HCT116 (cell line): ENCODE measurements around the gene FOS. TPM values are rescaled to one million over a fixed set of nuclear protein-coding genes. Genes with fewer than 3 reads are reported as not detected.

Experiments used
- ATAC-seq: fragments of 200-7000 bp; cut with Tn5 transposase; 2 replicates; pipeline ENCODE4 v1.9.1; 2020; ENCODE audit warnings: mild to moderate bottlenecking, moderate library complexity
- BruUV-seq: library from RNA; stranded (reverse); fragments of 400-500 nt; replicated peaks from 2 replicates; lab custom pipeline; 2021; lab: Mats Ljungman, UMichigan
- CTCF ChIA-PET: fragments of 300-600 bp; sonication (Branson Sonifier 250); formaldehyde crosslinking; loops from one replicate; lab custom pipeline; 2021; ENCODE audit warnings: antibody characterized with exemption; lab: Charles Lee
- POLR2A ChIA-PET: fragments of 300-600, 350-600 bp; sonication (Branson Sonifier 250); formaldehyde crosslinking; loops from one replicate; lab custom pipeline; 2021; ENCODE audit warnings: antibody characterized with exemption; lab: Charles Lee
- RAD21 ChIA-PET, 2 experiments: fragments of 300-600 bp; sonication (Branson Sonifier 250); formaldehyde crosslinking; loops; one replicate each; lab custom pipeline; 2023; ENCODE audit warnings: low total read pairs in 2 of 2; ENCODE audit not compliant: uncharacterized antibody in 2 of 2, unreplicated experiment in 2 of 2, low non-redundant PET in 1 of 2; lab: Charles Lee
- DNase-seq: peaks from one replicate; pipeline ENCODE4 v3.0.0-alpha.2; 2010; ENCODE audit warnings: low read depth, low spot score
- H2AFZ ChIP-seq: fragments of 200-600 bp; shearing (Covaris generic), sonication (generic); 2 replicates; pipeline ENCODE4 v1.6.1; 2017; ENCODE audit warnings: low read depth, mixed run types, mixed read lengths, antibody characterized with exemption, low read length; ENCODE audit not compliant: poor library complexity, severe bottlenecking
- H3K27ac ChIP-seq: 2 replicates; pipeline ENCODE4 v1.5.1; 2012; ENCODE audit warnings: low read depth, low read length
- H3K27me3 ChIP-seq: fragments of 200-600 bp; sonication (generic); 2 replicates; pipeline ENCODE4 v1.6.1; 2016; ENCODE audit warnings: mixed run types, low read length, mixed read lengths; ENCODE audit not compliant: insufficient read depth
- H3K36me3 ChIP-seq, 2 experiments: fragments of 200-500 bp in 1 of 2; fragments of 200-600 bp in 1 of 2; sonication (Bioruptor generic) in 1 of 2; sonication (generic) in 1 of 2; 2 replicates each; pipeline versions ENCODE4 v1.5.1 to v1.6.1; 2014 to 2016; ENCODE audit warnings: low read length in 2 of 2, inconsistent platforms in 1 of 2, mixed read lengths in 1 of 2, mixed run types in 1 of 2; ENCODE audit not compliant: insufficient read depth in 2 of 2, control insufficient read depth in 1 of 2
- H3K4me1 ChIP-seq, 2 experiments: fragments of 200-600 bp in 1 of 2; sonication (generic) in 1 of 2; 2 replicates each; pipeline versions ENCODE4 v1.5.1 to v1.6.1; 2012 to 2017; ENCODE audit warnings: low read length in 2 of 2, inconsistent platforms in 1 of 2, mild to moderate bottlenecking in 1 of 2, mixed read lengths in 1 of 2, mixed run types in 1 of 2, moderate library complexity in 1 of 2; ENCODE audit not compliant: insufficient read depth in 2 of 2, control insufficient read depth in 1 of 2
- H3K4me2 ChIP-seq: fragments of 200-600 bp; sonication (generic); 2 replicates; pipeline ENCODE4 v1.6.1; 2017; ENCODE audit warnings: mixed run types, low read length, mixed read lengths
- H3K4me3 ChIP-seq, 2 experiments: fragments of 200-600 bp in 1 of 2; sonication (generic) in 1 of 2; replicated peaks in 1 of 2; 2 replicates each; pipeline ENCODE4 v1.5.1; 2011 to 2016; ENCODE audit warnings: low read length in 2 of 2, control low read depth in 1 of 2, low read depth in 1 of 2, mild to moderate bottlenecking in 1 of 2, mixed read lengths in 1 of 2, mixed run types in 1 of 2
- H3K79me2 ChIP-seq: fragments of 200-600 bp; sonication (generic); 2 replicates; pipeline ENCODE4 v1.6.1; 2017; ENCODE audit warnings: mild to moderate bottlenecking, mixed run types, low read length, moderate library complexity, mixed read lengths; ENCODE audit not compliant: insufficient read depth
- H3K9ac ChIP-seq: fragments of 200-600 bp; sonication (generic); 2 replicates; pipeline ENCODE4 v1.6.1; 2016; ENCODE audit warnings: low read length, mixed read lengths
- H3K9me2 ChIP-seq: fragments of 200-600 bp; sonication (generic), shearing (Covaris generic); 2 replicates; pipeline ENCODE4 v1.6.1; 2017; ENCODE audit warnings: mixed run types, mild to moderate bottlenecking, moderate library complexity; ENCODE audit not compliant: insufficient read depth
- H3K9me3 ChIP-seq, 2 experiments: fragments of 200-500 bp in 1 of 2; fragments of 200-600 bp in 1 of 2; sonication (Bioruptor generic) in 1 of 2; sonication (generic) in 1 of 2; 2 replicates each; pipeline ENCODE4 v1.6.1; 2014 to 2017; ENCODE audit warnings: low read length in 2 of 2, mixed read lengths in 2 of 2, inconsistent platforms in 1 of 2, low read depth in 1 of 2, mild to moderate bottlenecking in 1 of 2, mixed run types in 1 of 2, moderate library complexity in 1 of 2; ENCODE audit not compliant: control insufficient read depth in 1 of 2, insufficient read depth in 1 of 2
- H4K20me1 ChIP-seq: fragments of 200-600 bp; sonication (generic), shearing (Covaris generic); 2 replicates; pipeline ENCODE4 v1.6.1; 2017; ENCODE audit warnings: mixed run types, mild to moderate bottlenecking, moderate library complexity; ENCODE audit not compliant: insufficient read depth
- CBX3 ChIP-seq: IDR thresholded peaks from 2 replicates; pipeline ENCODE4 v1.6.1; 2012; ENCODE audit warnings: low read depth
- CEBPB ChIP-seq: IDR thresholded peaks from 2 replicates; pipeline ENCODE4 v1.6.1; 2012; ENCODE audit warnings: low read depth
- CTCF ChIP-seq, 3 experiments: fragments of 200-600 bp in 1 of 3; sonication (generic) in 1 of 3; IDR thresholded peaks in 2 of 3; conservative IDR thresholded peaks in 1 of 3; 2 replicates each; pipeline ENCODE4 v1.5.1; 2012 to 2017; ENCODE audit warnings: low read depth in 2 of 3, low read length in 2 of 3, antibody characterized with exemption in 1 of 3, borderline replicate concordance in 1 of 3, control low read depth in 1 of 3, mild to moderate bottlenecking in 1 of 3, mixed read lengths in 1 of 3, mixed run types in 1 of 3, moderate library complexity in 1 of 3; ENCODE audit not compliant: insufficient read depth in 1 of 3
- ELF1 ChIP-seq: IDR thresholded peaks from 2 replicates; pipeline ENCODE4 v1.6.1; 2012; ENCODE audit warnings: low read depth, borderline replicate concordance
- EZH2 ChIP-seq: fragments of 200-600 bp; sonication (generic); IDR thresholded peaks from 2 replicates; pipeline ENCODE4 v1.6.1; 2017; ENCODE audit warnings: antibody characterized with exemption, mixed run types
- EZH2phosphoT487 ChIP-seq: fragments of 200-600 bp; IDR thresholded peaks from 2 replicates; pipeline ENCODE4 v1.6.1; 2018; ENCODE audit warnings: antibody characterized with exemption, borderline replicate concordance
- FOSL1 ChIP-seq: IDR thresholded peaks from 2 replicates; pipeline ENCODE4 v1.6.1; 2012; ENCODE audit warnings: low read depth
- JUND ChIP-seq: IDR thresholded peaks from 2 replicates; pipeline ENCODE4 v1.6.1; 2012
- POLR2A ChIP-seq: IDR thresholded peaks from 2 replicates; pipeline ENCODE4 v1.7.0; 2011; ENCODE audit warnings: borderline replicate concordance; ENCODE audit not compliant: insufficient read depth, insufficient read length; ENCODE audit errors: extremely low read depth
- RAD21 ChIP-seq: IDR thresholded peaks from 2 replicates; pipeline ENCODE4 v1.6.1; 2012; ENCODE audit warnings: low read depth, mild to moderate bottlenecking
- SIN3A ChIP-seq: IDR thresholded peaks from 2 replicates; pipeline ENCODE4 v1.6.1; 2012; ENCODE audit warnings: low read depth
- SRF ChIP-seq: IDR thresholded peaks from 2 replicates; pipeline ENCODE4 v1.6.1; 2012; ENCODE audit warnings: low read depth
- TCF7L2 ChIP-seq: IDR thresholded peaks from 2 replicates; pipeline ENCODE4 v1.7.0; 2011; ENCODE audit warnings: borderline replicate concordance, inconsistent platforms; ENCODE audit not compliant: insufficient read depth, insufficient read length; ENCODE audit errors: extremely low read depth
- ZNF274 ChIP-seq: fragments of 200-500 bp; sonication (Bioruptor generic); IDR thresholded peaks from 2 replicates; pipeline ENCODE4 v1.6.1; 2014; ENCODE audit warnings: mild to moderate bottlenecking, low read depth, low read length, inconsistent platforms
- intact Hi-C: fragments of 100-400 bp; cut with micrococcal nuclease; formaldehyde crosslinking; loops from 2 replicates; pipeline ENCODE4 v1.10.0; 2022
- total RNA-seq: library from RNA; stranded (reverse); gene quantifications from one replicate; pipeline ENCODE4 v1.2.1, GENCODE V29; 2021; ENCODE audit not compliant: unreplicated experiment
- TF ChIP-seq, protein P1 (sequence below): IDR thresholded peaks from 2 replicates; pipeline ENCODE4 v1.6.1; 2011; ENCODE audit warnings: mild to moderate bottlenecking, low read length, moderate library complexity; ENCODE audit not compliant: insufficient replicate concordance; ENCODE audit errors: extremely low read depth
- TF ChIP-seq, protein P2 (sequence below): IDR thresholded peaks from 2 replicates; pipeline ENCODE4 v1.6.1; 2012
- TF ChIP-seq, protein P3 (sequence below): IDR thresholded peaks from 2 replicates; pipeline ENCODE4 v1.6.1; 2012

FOS gene
- total RNA-seq, 1 experiment from 2014 or later, result 50.4 TPM

DNA sequence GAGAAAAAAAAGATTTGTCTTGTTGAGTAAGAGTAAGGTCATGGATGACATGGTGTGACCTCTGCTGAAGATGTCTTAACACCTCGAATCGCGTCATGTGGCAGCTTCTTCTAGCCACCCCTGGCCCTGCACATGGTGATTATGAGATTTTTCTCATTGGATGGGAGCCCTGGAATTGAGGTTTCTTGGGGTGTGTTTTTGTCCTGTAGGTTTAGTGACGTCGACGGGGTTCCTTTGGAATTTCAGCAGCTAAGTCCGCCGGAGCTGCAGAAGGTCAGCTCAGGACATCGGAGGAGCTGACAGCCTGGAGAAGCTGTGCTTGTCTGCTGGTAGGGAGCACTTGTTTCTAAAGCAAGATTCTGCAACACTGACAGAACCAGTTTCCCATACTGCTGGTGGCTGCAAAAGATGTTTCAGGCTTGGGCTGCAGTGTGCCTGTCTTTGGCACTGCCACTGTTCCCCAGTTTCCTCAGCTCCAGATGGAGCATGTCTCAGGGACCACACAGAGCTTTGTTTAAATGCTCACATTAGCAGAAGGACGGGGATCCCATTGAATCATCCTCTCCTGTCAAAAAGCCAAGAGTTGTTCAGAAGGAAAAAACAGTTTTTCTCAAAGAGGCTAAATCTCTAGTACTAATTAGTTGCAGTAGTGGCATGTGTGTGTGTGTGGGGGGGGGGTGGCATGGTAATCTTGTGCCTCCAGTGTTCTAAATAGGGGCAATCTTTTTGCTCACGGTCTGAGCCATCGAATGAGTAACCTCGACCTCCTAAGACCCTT is 5.2 kb upstream of the FOS start:
- no peaks in the 10 kb centered on the region for H3K79me2 ChIP-seq
- peaks cover 7 to 21% of the 10 kb centered on the region in 2 experiments for H3K4me1 ChIP-seq
- no peak for DNase-seq
- no peak overlapping the region for H2AFZ ChIP-seq
- H3K9me3 ChIP-seq, result no peaks in the 10 kb centered on the region
- H3K4me3 ChIP-seq, result no peak overlapping the region
- TF ChIP-seq ZNF274 (no peak), CTCF (IDR thresholded peaks at IDR 0.05 in 2 of 3, conservative IDR thresholded peaks at IDR 0.05 in 1 of 3; ENCODE audit: borderline replicate concordance in 1 of 3, insufficient read depth in 1 of 3, low read depth in 2 of 3, low read length in 2 of 3) (no peak), EZH2phosphoT487 (no peak), JUND (no peak), ELF1 (no peak), CEBPB (no peak), CBX3 (no peak), TCF7L2 (no peak), SIN3A (no peak), EZH2 (no peak), SRF (no peak), FOSL1 (no peak), RAD21 (no peak), POLR2A (no peak)
- TF ChIP-seq, protein P1, sequence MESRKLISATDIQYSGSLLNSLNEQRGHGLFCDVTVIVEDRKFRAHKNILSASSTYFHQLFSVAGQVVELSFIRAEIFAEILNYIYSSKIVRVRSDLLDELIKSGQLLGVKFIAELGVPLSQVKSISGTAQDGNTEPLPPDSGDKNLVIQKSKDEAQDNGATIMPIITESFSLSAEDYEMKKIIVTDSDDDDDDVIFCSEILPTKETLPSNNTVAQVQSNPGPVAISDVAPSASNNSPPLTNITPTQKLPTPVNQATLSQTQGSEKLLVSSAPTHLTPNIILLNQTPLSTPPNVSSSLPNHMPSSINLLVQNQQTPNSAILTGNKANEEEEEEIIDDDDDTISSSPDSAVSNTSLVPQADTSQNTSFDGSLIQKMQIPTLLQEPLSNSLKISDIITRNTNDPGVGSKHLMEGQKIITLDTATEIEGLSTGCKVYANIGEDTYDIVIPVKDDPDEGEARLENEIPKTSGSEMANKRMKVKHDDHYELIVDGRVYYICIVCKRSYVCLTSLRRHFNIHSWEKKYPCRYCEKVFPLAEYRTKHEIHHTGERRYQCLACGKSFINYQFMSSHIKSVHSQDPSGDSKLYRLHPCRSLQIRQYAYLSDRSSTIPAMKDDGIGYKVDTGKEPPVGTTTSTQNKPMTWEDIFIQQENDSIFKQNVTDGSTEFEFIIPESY, result no peak
- TF ChIP-seq, protein P2, sequence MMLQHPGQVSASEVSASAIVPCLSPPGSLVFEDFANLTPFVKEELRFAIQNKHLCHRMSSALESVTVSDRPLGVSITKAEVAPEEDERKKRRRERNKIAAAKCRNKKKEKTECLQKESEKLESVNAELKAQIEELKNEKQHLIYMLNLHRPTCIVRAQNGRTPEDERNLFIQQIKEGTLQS, result no peak
- TF ChIP-seq, protein P3, sequence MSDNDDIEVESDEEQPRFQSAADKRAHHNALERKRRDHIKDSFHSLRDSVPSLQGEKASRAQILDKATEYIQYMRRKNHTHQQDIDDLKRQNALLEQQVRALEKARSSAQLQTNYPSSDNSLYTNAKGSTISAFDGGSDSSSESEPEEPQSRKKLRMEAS, result no peak
- TF ChIP-seq, all 23 proteins: peak for 0
- no peaks in the 10 kb centered on the region for H4K20me1 ChIP-seq
- no peak overlapping the region for H3K9ac ChIP-seq
- no peak overlapping the region for H3K4me2 ChIP-seq
- ATAC-seq, result no peak
- no peak overlapping the region for H3K27ac ChIP-seq
- H3K36me3 ChIP-seq, result no peaks in the 10 kb centered on the region
- ChIA-PET CTCF (no interaction called here), POLR2A (no interaction called here), RAD21 (no interaction called here)
- no peaks in the 10 kb centered on the region for H3K9me2 ChIP-seq
- BruUV-seq, result no TSS peak
- intact Hi-C loops, result no loop called here
- H3K27me3 ChIP-seq, result no peaks in the 10 kb centered on the region
